ENCODE data around the gene MORN3.

DNA sequence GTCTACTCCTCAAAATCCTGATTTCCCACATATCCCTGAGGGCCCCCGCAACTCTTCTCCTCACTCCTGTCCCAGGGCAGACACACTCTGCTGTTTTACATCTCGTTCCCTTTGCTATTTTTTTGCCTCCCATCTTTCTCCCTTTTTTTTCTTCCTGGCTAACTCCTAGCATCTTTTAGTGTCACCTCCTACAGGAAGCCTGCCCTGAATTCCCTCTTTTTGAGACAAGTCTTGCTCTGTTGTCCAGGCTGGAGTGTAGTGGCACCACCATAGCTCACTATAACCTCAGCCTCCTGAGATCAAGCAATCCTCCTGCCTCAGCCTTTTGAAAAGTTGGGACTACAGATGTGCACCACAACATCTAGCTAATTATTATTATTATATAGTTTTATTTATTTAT, 13.3 kb downstream of the MORN3 start:
- TF ChIP-seq CHD2 (IDR thresholded peaks at IDR 0.05; ENCODE audit: low read length, partially characterized antibody) = no peak
- no peak for TF ChIP-seq PHF8 (IDR thresholded peaks at IDR 0.05; ENCODE audit: borderline replicate concordance, low read depth)
- TF ChIP-seq, protein P1, sequence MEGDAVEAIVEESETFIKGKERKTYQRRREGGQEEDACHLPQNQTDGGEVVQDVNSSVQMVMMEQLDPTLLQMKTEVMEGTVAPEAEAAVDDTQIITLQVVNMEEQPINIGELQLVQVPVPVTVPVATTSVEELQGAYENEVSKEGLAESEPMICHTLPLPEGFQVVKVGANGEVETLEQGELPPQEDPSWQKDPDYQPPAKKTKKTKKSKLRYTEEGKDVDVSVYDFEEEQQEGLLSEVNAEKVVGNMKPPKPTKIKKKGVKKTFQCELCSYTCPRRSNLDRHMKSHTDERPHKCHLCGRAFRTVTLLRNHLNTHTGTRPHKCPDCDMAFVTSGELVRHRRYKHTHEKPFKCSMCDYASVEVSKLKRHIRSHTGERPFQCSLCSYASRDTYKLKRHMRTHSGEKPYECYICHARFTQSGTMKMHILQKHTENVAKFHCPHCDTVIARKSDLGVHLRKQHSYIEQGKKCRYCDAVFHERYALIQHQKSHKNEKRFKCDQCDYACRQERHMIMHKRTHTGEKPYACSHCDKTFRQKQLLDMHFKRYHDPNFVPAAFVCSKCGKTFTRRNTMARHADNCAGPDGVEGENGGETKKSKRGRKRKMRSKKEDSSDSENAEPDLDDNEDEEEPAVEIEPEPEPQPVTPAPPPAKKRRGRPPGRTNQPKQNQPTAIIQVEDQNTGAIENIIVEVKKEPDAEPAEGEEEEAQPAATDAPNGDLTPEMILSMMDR (IDR thresholded peaks at IDR 0.05) = no peak
- no peak for TF ChIP-seq POLR2A (IDR thresholded peaks at IDR 0.05; ENCODE audit: low read length)
- TF ChIP-seq, protein P2, sequence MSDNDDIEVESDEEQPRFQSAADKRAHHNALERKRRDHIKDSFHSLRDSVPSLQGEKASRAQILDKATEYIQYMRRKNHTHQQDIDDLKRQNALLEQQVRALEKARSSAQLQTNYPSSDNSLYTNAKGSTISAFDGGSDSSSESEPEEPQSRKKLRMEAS (IDR thresholded peaks at IDR 0.05) = no peak
- TF ChIP-seq, protein P3, sequence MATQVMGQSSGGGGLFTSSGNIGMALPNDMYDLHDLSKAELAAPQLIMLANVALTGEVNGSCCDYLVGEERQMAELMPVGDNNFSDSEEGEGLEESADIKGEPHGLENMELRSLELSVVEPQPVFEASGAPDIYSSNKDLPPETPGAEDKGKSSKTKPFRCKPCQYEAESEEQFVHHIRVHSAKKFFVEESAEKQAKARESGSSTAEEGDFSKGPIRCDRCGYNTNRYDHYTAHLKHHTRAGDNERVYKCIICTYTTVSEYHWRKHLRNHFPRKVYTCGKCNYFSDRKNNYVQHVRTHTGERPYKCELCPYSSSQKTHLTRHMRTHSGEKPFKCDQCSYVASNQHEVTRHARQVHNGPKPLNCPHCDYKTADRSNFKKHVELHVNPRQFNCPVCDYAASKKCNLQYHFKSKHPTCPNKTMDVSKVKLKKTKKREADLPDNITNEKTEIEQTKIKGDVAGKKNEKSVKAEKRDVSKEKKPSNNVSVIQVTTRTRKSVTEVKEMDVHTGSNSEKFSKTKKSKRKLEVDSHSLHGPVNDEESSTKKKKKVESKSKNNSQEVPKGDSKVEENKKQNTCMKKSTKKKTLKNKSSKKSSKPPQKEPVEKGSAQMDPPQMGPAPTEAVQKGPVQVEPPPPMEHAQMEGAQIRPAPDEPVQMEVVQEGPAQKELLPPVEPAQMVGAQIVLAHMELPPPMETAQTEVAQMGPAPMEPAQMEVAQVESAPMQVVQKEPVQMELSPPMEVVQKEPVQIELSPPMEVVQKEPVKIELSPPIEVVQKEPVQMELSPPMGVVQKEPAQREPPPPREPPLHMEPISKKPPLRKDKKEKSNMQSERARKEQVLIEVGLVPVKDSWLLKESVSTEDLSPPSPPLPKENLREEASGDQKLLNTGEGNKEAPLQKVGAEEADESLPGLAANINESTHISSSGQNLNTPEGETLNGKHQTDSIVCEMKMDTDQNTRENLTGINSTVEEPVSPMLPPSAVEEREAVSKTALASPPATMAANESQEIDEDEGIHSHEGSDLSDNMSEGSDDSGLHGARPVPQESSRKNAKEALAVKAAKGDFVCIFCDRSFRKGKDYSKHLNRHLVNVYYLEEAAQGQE (IDR thresholded peaks at IDR 0.05) = no peak
- TF ChIP-seq POLR2AphosphoS2 (conservative IDR thresholded peaks at IDR 0.05; ENCODE audit: low read length) = no peak
- TF ChIP-seq, protein P4, sequence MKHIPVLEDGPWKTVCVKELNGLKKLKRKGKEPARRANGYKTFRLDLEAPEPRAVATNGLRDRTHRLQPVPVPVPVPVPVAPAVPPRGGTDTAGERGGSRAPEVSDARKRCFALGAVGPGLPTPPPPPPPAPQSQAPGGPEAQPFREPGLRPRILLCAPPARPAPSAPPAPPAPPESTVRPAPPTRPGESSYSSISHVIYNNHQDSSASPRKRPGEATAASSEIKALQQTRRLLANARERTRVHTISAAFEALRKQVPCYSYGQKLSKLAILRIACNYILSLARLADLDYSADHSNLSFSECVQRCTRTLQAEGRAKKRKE (CRISPR knock-in tag; IDR thresholded peaks at IDR 0.05; ENCODE audit: low read depth) = no peak
- no peak for TF ChIP-seq NFE2L2 (conservative IDR thresholded peaks at IDR 0.05; ENCODE audit: low read length)
- no peak for TF ChIP-seq HDAC2 (IDR thresholded peaks at IDR 0.05)
- no peak for TF ChIP-seq EP300 (IDR thresholded peaks at IDR 0.05)
- no peak for TF ChIP-seq RNF2 (IDR thresholded peaks at IDR 0.05; ENCODE audit: borderline replicate concordance, low read depth)
